KOPT-K1 (cell line): ENCODE results near the gene CFAP77.
"Not testable (repeated sequence)": the region's sequence is repeated elsewhere in the genome, so short reads cannot be mapped to it uniquely, and the experiment has no call there.

Source experiments
- H3K27ac ChIP-seq: fragments of 200-600 bp; sonication (generic); 2 replicates; pipeline ENCODE4 v1.5.1; 2016; ENCODE audit warnings: antibody characterized with exemption, mild to moderate bottlenecking, low read depth, low read length; ENCODE audit not compliant: poor library complexity, severe bottlenecking
- H3K36me3 ChIP-seq: fragments of 200-600 bp; sonication (generic); 2 replicates; pipeline ENCODE4 v1.5.1; 2017; ENCODE audit warnings: antibody characterized with exemption, mild to moderate bottlenecking, low read length, moderate library complexity; ENCODE audit not compliant: insufficient read depth
- H3K9me3 ChIP-seq: fragments of 200-600 bp; sonication (generic); 2 replicates; pipeline ENCODE4 v1.5.1; 2017; ENCODE audit warnings: antibody characterized with exemption, low read length, mild to moderate bottlenecking; ENCODE audit not compliant: insufficient read depth, poor library complexity, severe bottlenecking

Gene CFAP77

GRCh38 chr9:132409828-132410528 is at the start of gene CFAP77:
TSS of gene CFAP77 (plus strand) at chr9:132410211. CDS start at chr9:132410272, 61 bp downstream.
- no peak within 1 kb of the TSS for H3K27ac ChIP-seq
- no peaks in the 10 kb centered on the region for H3K9me3 ChIP-seq
- H3K36me3 ChIP-seq: no peaks in the 10 kb centered on the region

DNA sequence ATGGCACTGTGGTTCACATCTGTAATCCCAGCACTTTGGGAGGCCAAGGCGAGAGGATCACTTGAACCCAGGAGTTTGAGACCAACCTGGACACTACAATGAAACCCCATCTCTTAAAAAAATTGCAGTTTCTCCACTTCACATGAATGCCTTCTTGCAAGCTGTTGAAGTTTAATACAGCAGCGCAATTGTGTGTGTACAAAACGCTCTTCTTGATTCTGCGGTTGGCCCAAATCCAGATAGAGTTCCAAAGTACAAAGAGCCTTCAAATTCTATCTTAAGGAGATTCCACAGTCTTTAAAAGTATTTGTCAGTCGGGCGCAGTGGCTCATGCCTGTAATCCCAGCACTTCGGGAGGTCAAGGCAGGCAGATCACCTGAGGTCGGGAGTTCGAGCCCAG is 45.9 kb upstream of the CFAP77 start:
- Histone ChIP-seq H3K27ac (no peak overlapping the region), H3K9me3 (no peaks in the 10 kb centered on the region), H3K36me3 (no peaks in the 10 kb centered on the region)

- H3K36me3 ChIP-seq: no peaks in the 10 kb centered on the region
- H3K27ac ChIP-seq: no peak overlapping the region
- no peaks in the 10 kb centered on the region for H3K9me3 ChIP-seq
These were observed 44.0 kb upstream of the CFAP77 start for GRCh38 chr9:132365986-132366385.

GRCh38 chr9:132366481-132366880 is 43.5 kb upstream of the CFAP77 start:
- no peaks in the 10 kb centered on the region for H3K36me3 ChIP-seq
- H3K27ac ChIP-seq: no peak overlapping the region

GRCh38 chr9:132367613-132368313 is 42.2 kb upstream of the CFAP77 start:
- Histone ChIP-seq H3K9me3 (no peaks in the 10 kb centered on the region), H3K27ac (no peak overlapping the region), H3K36me3 (no peaks in the 10 kb centered on the region)

More at GRCh38 chr9:132366481-132366880, 43.5 kb upstream of the CFAP77 start:
- H3K9me3 ChIP-seq: no peaks in the 10 kb centered on the region

DNA sequence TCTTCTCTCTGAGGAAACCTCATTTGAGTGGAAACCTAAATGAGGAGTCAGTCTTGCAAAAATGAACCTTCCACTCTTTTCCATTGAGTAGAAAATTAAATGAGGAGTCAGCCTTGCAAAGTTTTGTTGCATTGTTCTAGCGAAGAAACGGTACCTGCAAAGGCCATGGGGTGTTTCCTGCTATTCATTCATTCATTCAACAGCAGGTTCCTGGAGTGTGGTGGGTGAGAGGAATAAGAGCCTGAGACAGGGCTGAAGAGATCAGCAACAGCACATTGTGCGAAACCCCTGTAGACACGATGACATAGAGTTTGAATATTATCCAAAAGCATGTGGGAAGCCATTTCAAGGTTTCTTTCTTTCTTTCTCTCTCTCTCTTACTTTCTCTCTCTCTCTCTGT is 40.6 kb upstream of the CFAP77 start:
- Histone ChIP-seq H3K9me3 (no peaks in the 10 kb centered on the region), H3K27ac (no peak overlapping the region), H3K36me3 (peaks cover 2% of the 10 kb centered on the region)

- H3K36me3 ChIP-seq: peaks cover 14% of the 10 kb centered on the region
- H3K9me3 ChIP-seq: no peaks in the 10 kb centered on the region
- H3K27ac ChIP-seq: no peak overlapping the region
These were observed 39.4 kb upstream of the CFAP77 start for GRCh38 chr9:132370592-132370991.

- Histone ChIP-seq H3K9me3 (no peaks in the 10 kb centered on the region), H3K36me3 (peaks cover 32% of the 10 kb centered on the region), H3K27ac (no peak overlapping the region)
These were observed 37.6 kb upstream of the CFAP77 start for GRCh38 chr9:132372177-132373095.

DNA sequence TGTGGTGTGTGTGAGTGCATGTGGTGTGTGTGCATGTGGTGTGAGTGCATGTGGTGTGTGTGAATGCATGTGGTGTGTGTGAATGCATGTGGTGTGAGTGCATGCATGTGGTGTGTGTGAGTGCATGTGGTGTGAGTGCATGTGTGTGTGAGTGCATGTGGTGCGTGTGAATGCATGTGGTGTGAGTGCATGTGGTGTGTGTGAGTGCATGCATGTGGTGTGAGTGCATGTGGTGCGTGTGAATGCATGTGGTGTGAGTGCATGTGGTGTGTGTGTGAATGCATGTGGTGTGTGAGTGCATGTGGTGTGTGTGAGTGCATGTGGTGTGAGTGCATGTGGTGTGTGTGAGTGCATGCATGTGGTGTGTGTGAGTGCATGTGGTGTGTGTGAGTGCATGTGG is 32.2 kb upstream of the CFAP77 start:
- not testable (repeated sequence) for H3K9me3 ChIP-seq, H3K27ac ChIP-seq
- H3K36me3 ChIP-seq: peaks cover 83% of the 10 kb centered on the region

DNA sequence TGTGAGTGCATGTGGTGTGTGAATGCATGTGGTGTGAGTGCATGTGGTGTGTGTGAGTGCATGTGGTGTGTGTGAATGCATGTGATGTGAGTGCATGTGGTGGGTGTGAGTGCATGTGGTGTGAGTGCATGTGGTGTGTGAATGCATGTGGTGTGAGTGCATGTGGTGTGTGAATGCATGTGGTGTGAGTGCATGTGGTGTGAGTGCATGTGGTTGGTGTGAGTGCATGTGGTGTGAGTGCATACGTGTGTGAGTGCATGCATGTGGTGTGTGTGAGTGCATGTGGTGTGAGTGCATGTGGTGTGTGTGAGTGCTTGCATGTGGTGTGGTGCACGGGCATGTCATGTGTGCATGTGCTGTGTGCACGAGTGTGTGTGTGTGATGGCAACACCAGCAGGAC is 31.6 kb upstream of the CFAP77 start:
- H3K27ac ChIP-seq, H3K9me3 ChIP-seq: not testable (repeated sequence)
- H3K36me3 ChIP-seq: peaks cover 89% of the 10 kb centered on the region

DNA sequence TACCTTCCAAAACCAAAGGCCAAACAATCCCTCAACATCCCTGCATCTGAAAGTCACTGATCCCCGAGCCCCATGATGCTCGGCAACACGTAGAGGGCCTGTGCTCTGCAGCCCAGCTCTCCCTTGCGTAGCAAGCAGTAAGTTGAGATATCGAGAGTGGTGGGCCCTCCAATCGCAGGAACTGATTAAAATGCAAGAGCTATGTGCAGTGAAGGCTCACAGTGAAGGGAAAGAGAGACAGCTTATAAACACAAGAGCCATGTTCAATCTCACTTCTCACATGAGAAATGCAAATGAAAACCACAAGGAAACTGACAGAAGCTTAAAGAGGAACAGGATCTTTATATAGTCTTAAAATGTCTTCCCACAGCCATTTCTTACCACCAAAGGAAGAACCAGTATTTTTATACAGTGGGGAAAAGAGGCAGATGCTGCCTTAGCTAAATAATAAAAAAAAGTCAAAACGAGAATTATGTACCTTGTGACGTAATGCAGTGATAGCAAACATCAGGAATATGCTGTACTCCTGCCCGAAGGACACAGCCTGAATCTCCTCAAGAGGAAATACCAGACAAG is 28.0 kb upstream of the CFAP77 start:
- peak overlapping the region; percentile 50 for H3K27ac ChIP-seq
- H3K36me3 ChIP-seq: peaks cover 97% of the 10 kb centered on the region

GRCh38 chr9:132383462-132383883 is 26.5 kb upstream of the CFAP77 start:
- peaks cover 3% of the 10 kb centered on the region for H3K9me3 ChIP-seq
- H3K36me3 ChIP-seq: peaks cover 97% of the 10 kb centered on the region
- H3K27ac ChIP-seq: peak overlapping the region; percentile 21

More for the DNA sequence above, 28.0 kb upstream of the CFAP77 start:
- peaks cover 7% of the 10 kb centered on the region for H3K9me3 ChIP-seq

- Histone ChIP-seq H3K36me3 (peaks cover 97% of the 10 kb centered on the region), H3K27ac (peak overlapping the region; percentile 21), H3K9me3 (no peaks in the 10 kb centered on the region)
These were observed 25.6 kb upstream of the CFAP77 start for GRCh38 chr9:132384376-132384775.

GRCh38 chr9:132387133-132387532 is 22.9 kb upstream of the CFAP77 start:
- Histone ChIP-seq H3K36me3 (peaks cover 97% of the 10 kb centered on the region), H3K9me3 (no peaks in the 10 kb centered on the region)

GRCh38 chr9:132390966-132391365 is 19.0 kb upstream of the CFAP77 start:
- Histone ChIP-seq H3K27ac (no peak overlapping the region), H3K36me3 (peaks cover 97% of the 10 kb centered on the region), H3K9me3 (no peaks in the 10 kb centered on the region)

More at GRCh38 chr9:132387133-132387532, 22.9 kb upstream of the CFAP77 start:
- no peak overlapping the region for H3K27ac ChIP-seq
